ENCODE measurements around the gene DNAJB11. TPM values are rescaled to one million over a fixed set of nuclear protein-coding genes. Genes with fewer than 3 reads are reported as not detected.
"Not testable (repeated sequence)": the region's sequence is repeated elsewhere in the genome, so short reads cannot be mapped to it uniquely, and the experiment has no call there.

Gene DNAJB11
- polyA plus RNA-seq, 12 donors = 31.9 to 50.3 (median 44.9) TPM; not detected in 1

DNA sequence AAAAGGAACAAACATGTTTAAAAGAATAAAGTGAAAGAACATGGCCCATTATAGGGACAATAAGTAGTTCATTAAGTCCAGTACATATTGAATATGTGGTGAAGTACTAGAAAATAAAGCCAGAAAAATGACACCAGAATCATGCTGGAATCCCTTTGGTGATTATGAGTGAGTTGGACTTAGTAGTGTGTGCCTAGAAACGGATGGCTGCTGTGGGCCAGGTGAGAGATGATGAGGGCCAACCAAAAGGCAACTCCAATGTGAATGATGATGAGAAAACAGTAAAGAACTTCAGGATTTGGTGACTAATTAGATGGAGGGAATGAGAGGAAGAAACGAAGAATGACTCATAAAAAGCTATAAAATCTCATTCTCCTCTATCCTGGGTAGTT, 29.7 kb upstream of the DNAJB11 start:
- no peak for DNase-seq

DNA sequence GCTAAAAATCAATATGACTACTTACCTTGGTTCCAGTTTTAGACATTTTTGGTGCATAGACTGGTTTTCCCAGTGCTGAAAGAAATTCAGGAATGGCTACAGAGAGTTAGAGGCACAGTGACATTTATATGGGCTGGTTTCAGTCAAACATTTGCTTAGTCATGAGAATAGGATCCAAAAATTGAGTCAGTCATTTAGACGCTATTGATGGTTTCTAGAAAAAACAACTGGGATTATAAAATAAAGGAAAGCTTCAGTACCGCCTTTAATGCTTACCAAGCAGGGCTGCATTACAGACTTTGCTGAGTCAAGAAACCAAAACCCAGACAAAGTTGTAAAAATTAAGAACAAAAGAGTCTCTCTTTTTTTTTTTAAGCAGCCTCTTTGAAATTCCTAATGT, 26.2 kb upstream of the DNAJB11 start, which contains the start of gene CRYGS:
CRYGS (minus strand) TSS at position 100 of the 400 bp plus-strand sequence; CDS start at position 46, 54 bp downstream.
- DNase-seq = no peak

DNA sequence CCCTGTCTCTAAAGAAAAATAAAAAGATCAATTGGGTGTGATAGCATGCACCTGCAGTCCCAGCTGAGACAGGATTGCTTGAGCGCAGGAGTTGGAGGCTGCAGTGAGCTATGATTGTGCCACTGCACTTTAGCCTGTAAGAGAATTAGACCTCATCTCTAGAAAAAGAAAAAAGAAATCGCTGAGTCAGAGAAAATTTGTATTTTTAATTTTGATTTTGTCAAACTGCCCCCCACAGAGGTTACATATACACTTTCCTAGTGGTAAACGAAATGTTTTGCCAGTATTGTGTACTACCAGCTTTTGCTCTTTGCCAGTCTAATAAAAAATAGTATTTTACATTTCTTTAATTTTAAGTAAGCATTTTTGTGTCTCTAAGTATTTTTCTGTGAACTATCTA, 21.0 kb upstream of the DNAJB11 start:
- DNase-seq = no peak

DNA sequence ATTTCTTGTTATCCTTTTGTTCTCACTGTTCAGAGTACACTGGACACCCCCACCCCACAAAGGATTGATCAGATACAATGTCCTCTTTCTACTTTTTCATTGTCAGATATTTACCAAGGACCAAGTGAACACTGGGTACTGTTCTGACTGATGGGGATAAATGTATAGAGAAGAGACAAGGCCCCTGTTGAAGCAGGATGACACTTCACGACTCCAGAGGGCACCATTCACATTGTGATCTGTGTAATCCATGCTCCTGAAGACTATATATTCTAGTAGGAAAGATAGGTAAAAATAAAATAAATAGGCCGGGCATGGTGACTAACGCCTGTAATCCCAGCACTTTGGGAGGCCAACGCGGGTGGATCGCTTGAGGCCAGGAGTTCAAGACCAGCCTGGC, 19.1 kb upstream of the DNAJB11 start:
- no peak for DNase-seq

DNA sequence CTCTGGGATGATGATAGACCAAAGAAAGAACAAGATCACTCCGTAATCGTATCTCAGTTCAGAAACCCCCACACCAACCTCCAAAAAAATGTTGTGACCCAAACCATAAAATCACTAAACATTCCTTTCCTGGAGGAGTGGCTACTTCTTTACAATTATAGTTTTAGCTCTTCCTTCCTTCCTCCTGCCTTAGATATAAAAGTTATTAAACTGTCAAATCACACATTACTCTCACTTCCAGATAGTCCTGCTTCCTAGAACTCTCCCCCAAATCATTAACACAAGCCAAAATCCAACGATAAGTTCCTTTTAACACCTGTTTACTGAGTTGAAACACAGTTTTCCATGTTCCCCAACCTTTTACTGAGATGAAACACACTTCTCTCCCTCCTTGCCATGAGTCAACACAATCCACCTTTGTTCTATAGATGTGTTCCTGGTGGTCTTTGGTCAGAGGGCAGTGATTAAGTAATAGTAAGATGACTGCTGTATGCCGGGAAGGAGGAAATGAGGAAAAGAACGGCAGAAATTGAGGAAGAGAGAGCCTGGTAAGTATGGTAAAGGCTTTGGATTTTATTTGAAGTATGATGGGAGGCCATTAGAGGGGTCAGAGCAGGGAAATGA, 18.0 kb upstream of the DNAJB11 start:
- no peak for DNase-seq

DNA sequence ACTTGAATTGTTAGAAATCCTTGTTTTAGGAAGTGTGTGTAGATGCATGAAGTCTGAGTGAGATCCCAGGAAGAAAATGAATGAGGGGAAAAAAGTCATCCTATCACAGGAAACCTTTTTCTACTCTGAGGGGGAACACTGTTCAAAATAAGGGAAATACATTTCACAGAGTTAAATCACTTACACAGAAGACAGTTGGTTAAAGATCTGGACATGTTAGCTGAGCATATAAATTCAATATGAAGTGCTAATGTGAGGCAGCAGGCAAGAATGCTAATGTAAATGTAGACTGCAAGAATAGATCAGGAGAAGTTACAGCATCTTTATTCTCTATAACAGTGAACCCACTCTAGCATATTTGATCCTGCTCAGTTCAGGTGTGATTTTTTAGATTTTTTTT, 5.9 kb upstream of the DNAJB11 start:
- DNase-seq = no peak

DNA sequence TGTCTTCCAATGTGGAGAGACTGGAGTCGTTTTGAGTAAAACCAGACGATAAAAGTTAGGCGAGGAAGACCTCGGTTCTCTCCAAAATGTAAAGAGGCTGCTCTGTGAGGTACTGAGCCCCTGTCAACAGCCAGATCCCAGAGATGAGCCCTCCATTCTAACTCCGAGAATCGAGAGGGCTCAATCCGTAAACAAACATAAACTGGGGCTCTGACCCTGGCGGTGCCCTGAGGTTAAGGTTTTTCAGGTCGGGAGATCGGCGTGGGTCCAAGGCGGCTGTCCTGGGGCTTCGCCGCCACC, 3.8 kb upstream of the DNAJB11 start:
- DNase-seq = no peak

DNA sequence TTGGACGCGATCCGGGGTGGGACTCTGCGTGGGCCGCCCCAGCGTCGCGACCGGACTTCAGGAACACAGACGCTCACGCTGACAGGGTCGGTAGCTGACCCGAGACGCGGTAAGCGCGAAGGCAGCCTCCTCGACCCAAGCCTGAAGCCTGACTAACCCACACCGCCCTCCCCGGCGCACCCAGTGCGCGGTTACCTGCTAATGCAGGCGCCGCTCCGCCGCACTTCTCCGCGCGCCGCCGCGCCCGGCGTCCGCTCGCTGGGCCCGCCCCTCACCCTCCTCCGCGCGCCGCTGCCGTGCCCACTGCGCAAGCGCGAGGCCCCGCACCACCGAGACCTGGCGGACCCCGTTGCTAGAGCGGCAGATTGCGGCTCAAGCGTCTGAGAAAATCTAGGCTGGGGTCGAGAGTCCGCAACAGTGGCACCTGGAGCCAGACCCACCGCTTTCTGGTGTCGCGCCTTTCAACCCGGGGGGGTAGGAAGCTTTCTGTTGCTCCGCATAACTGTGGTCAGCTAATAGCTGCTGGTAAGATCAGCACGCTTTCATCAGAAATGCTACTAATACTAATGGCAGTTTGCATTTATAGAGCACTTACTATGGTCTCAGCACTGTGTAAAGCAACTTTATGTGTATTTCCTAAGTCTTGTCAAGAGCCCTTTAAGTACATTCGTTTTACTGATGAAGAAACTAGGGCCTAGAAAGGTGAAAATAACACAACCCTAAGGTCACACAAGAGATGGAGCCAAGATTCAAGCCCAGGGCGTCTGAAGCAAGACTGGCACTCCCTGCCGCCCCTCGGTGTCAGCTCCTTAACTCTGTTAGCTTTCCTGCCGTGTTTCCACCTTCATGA, 3.2 kb upstream of the DNAJB11 start, which contains the start of gene TBCCD1:
TBCCD1 (minus strand) TSS at position 268 of the 850 bp plus-strand sequence. CDS start 3,010 bp downstream, outside the sequence.
- DNase-seq = peak; percentile 94

DNA sequence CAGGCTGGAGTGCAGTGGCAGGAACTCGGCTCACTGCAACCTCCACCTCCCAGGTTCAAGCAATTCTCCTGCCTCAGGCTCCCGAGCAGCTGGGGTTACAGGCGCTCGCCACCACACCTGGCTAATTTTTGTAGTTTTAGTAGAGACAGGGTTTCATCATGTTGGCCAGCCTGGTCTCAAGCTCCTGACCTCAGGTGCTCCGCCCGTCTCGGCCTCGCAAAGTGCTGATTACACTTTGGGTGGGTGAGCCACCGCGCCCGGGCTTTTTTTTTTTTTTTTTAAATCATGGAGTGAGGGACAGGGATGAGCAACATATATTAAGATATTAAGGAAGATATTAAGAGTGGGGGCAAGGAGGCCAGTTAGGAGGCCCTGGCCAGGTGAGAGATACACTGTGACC, 1.2 kb upstream of the DNAJB11 start:
- not testable (repeated sequence) for DNase-seq

DNA sequence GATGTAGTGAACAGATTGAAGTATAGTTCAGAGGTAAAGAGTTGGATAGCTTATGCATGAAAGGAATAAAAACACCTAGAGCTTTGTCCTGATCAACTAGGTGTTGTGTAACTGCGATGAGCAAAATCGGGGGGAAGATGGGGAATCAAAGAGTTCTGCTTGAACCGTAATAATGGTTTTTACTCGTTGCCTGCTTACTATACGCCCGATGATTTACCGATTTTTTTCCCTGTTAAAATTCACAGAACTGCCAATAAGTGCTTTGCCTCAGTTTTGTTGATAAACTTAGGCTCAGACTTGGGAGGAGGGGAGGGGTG, 783 bp upstream of the DNAJB11 start:
- DNase-seq = no peak

DNA sequence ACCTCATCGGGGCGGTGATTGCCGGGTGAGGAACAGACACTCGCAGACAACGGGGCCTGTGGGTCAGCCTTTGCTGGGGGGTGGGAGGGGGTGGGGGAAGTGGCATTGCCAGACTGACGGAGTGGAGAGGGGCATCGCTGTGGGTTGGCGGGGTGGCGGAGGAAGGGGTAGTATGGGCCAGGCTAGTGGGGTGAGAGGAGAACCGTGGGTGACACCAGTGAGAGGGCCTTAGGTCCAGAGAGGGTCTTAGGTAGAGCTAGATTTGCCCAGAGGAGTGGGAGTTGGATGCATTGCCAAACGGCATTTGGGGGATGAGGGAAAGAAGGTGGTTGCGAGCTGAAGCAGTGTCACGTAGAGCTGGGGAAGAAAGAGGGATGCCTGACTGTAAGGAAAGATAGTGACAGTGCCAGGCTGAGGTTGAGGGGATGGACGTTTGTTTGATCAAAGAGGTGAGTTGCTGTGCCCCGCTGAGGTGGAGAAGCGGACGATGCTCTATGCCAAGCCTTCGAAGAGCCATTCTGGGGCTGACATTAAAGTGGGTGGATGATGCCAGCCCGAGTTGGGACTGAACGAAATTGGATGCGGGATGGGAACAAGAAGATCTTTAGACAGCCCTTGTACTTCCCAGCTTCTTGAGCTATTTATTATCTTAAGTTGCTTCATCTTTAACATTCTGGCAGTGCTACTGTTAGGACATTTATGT, 572 bp downstream of the DNAJB11 start:
- DNase-seq = no peak

DNA sequence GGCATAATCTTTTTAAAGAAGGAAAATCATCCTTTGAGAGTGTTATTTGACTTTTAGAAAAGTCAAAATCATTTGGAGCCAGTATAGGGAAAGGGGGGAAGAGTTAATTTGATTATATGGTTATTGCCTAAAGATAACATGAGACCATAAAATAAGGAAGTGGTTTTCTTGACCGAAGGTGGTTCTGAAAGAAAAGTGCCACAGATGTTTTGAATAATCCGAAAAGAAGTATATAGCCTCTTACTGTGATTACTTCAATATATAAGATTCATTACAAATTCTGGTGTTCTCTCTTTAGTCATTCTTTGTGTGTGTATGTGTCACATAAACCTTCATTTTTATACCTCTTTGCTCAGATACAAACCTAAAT, 1.1 kb downstream of the DNAJB11 start:
- no peak for DNase-seq

DNA sequence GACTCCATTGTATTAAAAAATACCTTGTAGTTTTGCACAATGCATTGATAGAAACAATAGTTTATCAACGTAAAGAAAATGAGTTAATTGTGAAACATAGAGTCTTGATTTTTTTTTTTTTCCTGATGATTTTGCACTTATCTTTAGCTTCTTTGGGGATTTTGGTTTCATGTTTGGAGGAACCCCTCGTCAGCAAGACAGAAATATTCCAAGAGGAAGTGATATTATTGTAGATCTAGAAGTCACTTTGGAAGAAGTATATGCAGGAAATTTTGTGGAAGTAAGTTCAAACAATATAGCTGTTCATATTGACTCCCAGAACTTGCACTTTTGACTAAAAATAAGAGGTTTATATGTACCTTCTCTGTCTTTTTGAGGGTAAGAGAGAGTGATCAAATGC, 7.0 kb downstream of the DNAJB11 start:
- no peak for DNase-seq

DNA sequence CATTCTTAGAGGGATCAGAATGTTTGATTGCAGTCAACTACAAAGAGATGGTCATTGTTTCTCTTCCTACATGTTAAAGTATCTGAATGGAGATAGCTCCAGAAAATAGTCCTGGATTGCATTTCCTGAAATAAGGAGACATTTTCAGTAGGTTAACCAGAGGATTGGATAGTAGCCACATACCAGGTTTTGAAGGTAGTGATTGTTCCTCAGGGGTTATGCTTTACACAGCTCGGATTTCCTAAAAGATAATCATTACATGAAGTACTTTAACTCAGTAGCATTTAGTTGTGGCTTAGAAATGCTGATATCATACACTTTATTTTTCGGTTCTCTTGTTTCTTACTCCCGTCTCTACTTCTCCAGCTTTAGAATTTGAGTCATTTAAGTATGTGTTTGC, 10.3 kb downstream of the DNAJB11 start:
- DNase-seq = no peak

DNA sequence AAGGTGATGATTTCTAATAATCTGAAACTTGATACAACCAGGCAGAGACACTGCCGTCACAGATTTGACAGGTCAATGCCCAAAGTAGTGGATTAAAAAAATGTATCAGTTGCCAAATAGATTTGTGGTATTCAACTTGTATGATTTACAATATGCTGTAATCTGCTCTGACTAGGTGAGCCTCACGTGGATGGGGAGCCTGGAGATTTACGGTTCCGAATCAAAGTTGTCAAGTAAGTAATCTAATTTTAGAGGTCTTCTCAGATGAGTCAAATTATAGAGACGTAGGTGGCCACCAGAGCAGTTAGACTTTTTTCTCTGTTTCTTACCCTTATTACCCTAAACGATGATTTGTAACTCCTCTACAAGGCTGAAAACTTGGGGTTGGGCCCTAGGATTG, 12.0 kb downstream of the DNAJB11 start:
- no peak for DNase-seq

DNA sequence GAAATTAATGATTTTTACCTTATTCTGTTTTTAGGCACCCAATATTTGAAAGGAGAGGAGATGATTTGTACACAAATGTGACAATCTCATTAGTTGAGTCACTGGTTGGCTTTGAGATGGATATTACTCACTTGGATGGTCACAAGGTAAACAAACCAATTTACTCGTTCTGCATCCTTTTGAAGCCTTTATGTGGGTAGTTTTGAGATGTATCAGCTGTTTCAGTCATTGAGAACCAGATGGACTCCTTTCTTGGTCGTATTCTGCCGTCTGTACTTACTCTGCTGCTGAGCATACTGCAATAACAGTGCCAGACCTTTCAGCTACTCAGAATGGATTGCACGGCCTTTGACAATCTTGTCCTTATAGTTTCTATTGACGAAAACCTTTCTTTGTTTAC, 13.3 kb downstream of the DNAJB11 start:
- no peak for DNase-seq

DNA sequence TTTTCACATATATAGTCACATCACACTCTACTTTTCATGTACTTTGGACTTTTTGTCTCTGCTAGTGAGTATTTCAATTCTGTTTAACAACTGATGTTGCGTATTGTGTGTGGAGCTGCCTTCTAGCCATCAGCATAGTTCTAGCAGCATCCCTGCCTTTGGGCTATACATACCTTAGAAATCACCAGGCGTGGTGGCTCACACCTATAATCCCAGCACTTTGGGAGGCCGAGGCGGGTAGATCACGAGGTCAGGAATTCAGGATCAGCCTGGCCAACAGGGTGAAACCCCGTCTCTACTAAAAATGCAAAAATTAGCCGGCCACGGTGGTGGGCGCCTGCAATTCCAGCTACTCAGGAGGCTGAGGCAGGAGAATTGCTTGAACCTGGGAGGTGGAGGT, 15.7 kb downstream of the DNAJB11 start:
- DNase-seq = not testable (repeated sequence)

DNA sequence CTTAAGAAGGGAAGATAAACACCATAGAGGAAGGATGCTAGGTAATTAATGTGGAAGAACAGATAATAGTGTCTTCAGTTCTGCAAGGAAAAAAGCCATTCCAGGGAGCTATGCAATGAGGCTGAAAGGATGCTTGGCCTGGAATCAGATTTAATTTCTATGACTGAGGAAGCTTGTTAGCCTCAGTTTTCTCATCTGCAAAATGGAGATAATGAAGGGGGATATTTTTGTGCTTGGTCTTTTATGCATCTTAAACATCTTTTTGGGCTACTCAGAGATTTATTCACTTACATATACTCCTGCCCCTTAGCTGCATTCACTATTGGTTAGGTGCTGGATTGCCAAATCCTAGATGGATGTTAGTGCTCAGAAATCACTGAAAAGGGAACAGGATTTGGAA, 16.7 kb downstream of the DNAJB11 start:
- DNase-seq = no peak

DNA sequence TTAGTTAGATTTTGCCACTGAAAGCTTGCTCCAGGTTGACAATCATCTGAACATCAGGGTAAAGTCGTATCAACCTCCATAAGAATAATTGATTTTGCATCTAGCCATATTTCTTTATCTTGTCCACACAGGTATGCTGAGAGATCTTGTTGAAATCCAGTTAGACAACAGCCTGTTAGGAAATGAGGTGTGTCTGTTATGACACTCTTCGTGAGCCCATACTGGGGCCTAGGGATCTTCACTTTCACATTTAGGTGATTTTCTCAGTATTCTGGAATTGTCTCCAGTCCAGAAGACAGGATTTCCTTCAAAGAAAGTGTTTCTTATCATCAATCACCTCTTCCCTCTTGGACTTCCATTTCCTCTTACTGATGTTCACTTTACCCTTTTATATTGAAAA, 18.1 kb downstream of the DNAJB11 start:
- DNase-seq = no peak

DNA sequence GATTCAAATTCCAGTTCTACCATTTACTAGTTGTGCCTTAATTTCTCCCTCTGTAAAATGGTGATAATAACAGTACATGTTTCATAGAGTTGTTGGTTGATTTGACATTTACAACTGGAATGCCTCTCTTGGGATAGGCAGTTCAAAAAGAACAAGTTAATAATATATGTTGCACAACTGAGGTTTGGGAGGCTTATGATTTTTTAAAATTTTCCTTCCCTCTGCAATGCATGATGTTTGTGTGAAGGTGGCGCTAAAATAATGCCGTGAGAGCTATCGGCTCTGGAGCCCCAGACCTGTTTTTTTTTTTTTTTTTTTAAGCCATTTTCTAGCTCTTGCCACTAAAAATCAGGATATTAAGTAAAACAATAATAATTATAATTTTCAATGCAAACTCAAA, 18.6 kb downstream of the DNAJB11 start:
- DNase-seq = no peak

DNA sequence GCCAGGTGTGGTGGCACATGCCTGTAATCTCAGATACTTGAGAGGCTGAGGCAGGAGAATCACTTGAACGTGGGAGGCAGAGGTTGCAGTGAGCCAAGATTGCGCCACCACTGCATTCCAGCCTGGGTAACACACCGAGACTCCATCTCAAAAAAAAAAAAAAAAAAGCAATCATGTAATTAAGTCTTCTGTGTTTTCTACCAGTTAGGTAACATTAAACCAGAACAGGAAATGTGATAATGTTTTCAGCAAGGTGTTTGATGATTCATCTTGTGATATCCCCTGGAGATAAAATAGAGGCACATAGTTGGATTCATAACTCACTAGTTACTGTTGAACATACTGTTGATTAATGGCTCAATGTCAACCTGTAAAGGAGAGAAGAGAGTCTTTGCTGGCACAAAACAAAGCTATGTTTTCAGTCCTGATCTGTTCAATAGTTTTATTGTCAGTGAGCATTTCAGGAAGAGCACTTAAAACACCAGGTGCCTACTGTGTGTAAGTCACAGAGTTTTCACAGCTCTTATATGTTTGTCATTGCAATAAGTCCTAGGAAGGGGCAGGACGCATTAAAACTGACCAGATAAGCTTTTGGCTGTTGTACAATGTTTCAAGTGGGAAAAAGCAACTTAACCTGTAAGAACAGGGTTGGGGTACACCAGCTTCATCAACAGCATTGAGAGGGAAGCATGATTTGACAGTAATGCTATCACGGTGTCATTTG, 19.5 kb downstream of the DNAJB11 start:
- no peak for DNase-seq

DNA sequence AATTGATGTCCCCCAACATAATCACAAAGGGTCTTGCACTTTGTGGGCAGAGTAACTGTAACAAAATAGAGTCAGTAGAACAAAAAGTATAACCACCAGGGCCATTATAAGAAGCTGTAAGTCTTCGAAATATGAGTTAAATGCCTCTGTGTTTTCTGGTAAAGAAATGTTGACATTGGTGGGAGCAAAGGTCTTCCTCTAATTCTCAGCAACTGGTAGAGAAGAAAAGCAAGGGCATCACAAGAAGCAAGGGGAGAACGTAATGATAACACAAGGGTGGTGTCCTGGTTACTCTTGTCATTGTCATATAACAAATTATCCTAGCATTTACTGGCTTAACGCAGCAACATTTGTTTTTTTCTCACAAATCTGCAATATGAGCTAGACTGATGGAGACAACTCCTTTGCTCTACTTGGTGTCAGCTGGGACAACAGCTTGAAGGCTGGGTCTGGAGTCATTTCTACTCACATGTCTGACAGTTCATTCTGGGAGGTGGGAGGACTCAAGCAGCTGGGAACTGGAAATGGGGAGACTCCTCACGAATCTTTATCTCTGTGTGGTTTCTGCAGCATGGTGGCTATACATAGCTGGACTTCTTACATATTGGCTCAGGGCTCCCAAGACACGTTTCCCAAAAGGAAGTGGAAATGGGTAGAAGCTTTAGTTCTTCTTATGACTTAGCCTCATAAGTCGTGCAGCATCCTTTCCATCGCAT, 20.2 kb downstream of the DNAJB11 start:
- DNase-seq = no peak

All from muscle of arm (tissue), 12 donors.